Esophagus muscularis mucosa (tissue), 3 donors: ENCODE data around the gene EXTL2.

Experiments
- POLR2A ChIP-seq: fragments of 450-650 bp; IDR thresholded peaks from one replicate; pipeline ENCODE4 v1.6.1; 2017; ENCODE audit warnings: antibody characterized with exemption, moderate library complexity, mild to moderate bottlenecking, low read depth
- TF ChIP-seq, protein P1 (sequence below), 3 experiments: fragments of 200-600 bp in 2 of 3; fragments of 450-650 bp in 1 of 3; sonication (generic) in 2 of 3; IDR thresholded peaks; one replicate each; pipeline ENCODE4 v1.5.1; 2017 to 2019; ENCODE audit warnings: antibody characterized with exemption in 3 of 3, mild to moderate bottlenecking in 2 of 3, moderate library complexity in 1 of 3

DNA sequence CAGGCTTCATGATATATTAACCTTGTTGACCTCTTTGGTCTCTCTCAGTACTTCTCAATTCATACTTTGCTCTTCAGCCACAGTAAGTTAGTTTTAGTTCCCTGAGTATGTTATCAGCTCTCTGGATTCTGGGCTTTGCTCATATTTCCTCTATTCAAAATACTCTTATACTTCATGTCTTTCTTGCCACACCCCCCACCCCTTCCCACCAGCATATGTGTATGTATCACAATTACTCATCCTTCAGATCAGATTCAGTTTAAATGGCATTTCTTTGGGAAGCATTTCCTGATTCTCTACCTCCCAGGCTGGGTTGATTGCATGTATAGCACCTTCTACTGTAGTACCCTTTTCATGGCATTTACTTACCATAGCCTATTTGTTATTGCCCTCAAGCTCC lies 29.6 kb upstream of the EXTL2 start:
- TF ChIP-seq POLR2A = no peak
- TF ChIP-seq, protein P1, sequence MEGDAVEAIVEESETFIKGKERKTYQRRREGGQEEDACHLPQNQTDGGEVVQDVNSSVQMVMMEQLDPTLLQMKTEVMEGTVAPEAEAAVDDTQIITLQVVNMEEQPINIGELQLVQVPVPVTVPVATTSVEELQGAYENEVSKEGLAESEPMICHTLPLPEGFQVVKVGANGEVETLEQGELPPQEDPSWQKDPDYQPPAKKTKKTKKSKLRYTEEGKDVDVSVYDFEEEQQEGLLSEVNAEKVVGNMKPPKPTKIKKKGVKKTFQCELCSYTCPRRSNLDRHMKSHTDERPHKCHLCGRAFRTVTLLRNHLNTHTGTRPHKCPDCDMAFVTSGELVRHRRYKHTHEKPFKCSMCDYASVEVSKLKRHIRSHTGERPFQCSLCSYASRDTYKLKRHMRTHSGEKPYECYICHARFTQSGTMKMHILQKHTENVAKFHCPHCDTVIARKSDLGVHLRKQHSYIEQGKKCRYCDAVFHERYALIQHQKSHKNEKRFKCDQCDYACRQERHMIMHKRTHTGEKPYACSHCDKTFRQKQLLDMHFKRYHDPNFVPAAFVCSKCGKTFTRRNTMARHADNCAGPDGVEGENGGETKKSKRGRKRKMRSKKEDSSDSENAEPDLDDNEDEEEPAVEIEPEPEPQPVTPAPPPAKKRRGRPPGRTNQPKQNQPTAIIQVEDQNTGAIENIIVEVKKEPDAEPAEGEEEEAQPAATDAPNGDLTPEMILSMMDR (IDR thresholded peaks at IDR 0.05) = no peak
